Measurements from ENCODE around the gene PTPRE.

GRCh38 chr10:127935071-127935561 is 28.2 kb downstream of the PTPRE start:
- no peak for TF ChIP-seq CTCF (conservative IDR thresholded peaks at IDR 0.05)
- no peak for TF ChIP-seq EZH2 (IDR thresholded peaks at IDR 0.05; ENCODE audit: low read depth)
